Prostate gland (tissue), 2 donors: ENCODE data around the gene OPN4.

Experiments
- POLR2A ChIP-seq: fragments of 450-650 bp; IDR thresholded peaks from one replicate; pipeline ENCODE4 v1.6.1; 2016; ENCODE audit warnings: antibody characterized with exemption, mild to moderate bottlenecking
- TF ChIP-seq, protein P1 (sequence below), 4 experiments: fragments of 200-600 bp in 2 of 4; fragments of 450-650 bp in 2 of 4; sonication (generic) in 2 of 4; IDR thresholded peaks; 1 replicate in 3 of 4; 2 replicates in 1 of 4; pipeline ENCODE4 v1.5.1; 2016 to 2019; ENCODE audit warnings: antibody characterized with exemption in 4 of 4, mild to moderate bottlenecking in 2 of 4, moderate library complexity in 2 of 4

DNA sequence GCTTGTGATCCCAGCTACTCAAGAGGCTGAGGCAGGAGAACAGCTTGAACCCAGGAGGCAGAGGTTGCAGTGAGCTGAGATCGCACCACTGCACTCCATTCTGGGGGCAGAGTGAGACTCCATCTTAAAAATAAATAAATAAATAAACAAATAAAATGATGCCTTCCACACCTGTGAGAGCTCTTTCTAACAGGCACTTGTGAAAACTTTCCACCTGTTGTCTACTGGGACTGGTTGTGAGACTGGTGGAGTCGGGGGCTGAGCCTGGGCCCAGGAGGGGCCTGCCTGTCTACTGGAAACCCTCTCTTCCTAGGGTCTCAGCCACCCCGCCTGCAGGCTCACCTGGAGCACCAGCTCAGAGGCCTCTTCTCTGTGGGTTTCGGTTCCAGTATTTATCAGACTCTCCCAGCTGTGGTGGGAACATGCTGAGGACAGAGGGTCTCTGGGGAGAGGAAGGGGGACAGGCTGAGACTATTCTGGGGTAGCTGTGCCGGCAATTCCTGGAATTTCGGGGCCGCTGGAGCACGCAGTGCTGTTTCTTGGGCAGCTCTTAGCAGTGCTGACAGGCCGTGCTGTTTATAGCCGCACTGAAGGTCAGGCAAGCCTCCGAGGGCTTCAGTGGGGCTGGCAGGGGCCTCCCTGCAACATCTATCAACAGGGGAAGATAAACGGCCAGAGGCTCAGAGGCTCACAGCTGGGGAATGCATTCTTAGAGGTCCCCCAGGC, 17.8 kb downstream of the OPN4 start:
- TF ChIP-seq POLR2A: no peak
- TF ChIP-seq, protein P1, sequence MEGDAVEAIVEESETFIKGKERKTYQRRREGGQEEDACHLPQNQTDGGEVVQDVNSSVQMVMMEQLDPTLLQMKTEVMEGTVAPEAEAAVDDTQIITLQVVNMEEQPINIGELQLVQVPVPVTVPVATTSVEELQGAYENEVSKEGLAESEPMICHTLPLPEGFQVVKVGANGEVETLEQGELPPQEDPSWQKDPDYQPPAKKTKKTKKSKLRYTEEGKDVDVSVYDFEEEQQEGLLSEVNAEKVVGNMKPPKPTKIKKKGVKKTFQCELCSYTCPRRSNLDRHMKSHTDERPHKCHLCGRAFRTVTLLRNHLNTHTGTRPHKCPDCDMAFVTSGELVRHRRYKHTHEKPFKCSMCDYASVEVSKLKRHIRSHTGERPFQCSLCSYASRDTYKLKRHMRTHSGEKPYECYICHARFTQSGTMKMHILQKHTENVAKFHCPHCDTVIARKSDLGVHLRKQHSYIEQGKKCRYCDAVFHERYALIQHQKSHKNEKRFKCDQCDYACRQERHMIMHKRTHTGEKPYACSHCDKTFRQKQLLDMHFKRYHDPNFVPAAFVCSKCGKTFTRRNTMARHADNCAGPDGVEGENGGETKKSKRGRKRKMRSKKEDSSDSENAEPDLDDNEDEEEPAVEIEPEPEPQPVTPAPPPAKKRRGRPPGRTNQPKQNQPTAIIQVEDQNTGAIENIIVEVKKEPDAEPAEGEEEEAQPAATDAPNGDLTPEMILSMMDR (IDR thresholded peaks at IDR 0.05): no peak
